Measurements from ENCODE around the gene MYOG. TPM values are rescaled to one million over a fixed set of nuclear protein-coding genes. Genes with fewer than 3 reads are reported as not detected.

The MYOG gene
- polyA plus RNA-seq, 1 donor (not counting 4 experiments of a cell fraction or from before 2014, with no cell fraction given) = not detected

DNA sequence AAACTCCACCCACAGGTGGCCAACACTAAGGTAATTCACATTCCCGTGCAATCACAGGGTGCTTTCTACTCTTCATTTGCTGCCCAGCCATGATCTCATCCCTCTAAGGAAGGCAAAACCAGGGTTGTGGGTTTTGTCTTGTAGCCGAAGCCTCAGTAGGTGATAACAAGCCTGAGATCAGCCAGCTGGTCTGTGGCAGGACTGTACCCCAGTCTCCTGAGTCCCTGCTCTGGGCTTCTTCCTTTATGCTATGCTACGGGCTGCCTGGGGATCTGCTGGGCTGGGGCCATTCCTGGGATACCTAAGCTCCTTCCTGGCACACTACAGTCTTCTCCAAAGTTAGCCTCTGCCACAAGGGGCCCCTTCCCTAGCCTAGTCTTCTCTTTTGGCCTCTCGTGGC is 49.7 kb downstream of the MYOG start:
- no peak overlapping the region for H3K4me3 ChIP-seq (ENCODE audit: control insufficient read depth in 2 of 3, extremely low read depth in 1 of 3, insufficient read depth in 2 of 3, low read depth in 1 of 3, low read length in 3 of 3)
- H4K20me1 ChIP-seq (ENCODE audit: control insufficient read depth, extremely low read depth, insufficient read depth, low read length) = peaks cover 5% of the 10 kb centered on the region
- peaks cover 23% of the 10 kb centered on the region for H3K4me1 ChIP-seq (ENCODE audit: control insufficient read depth, extremely low read depth, insufficient read depth, low read length)
- H3K9me1 ChIP-seq (ENCODE audit: control insufficient read depth, extremely low read depth, insufficient read depth, low read length) = no peaks in the 10 kb centered on the region
- H3K36me3 ChIP-seq (ENCODE audit: control insufficient read depth in 2 of 2, extremely low read depth in 1 of 2, insufficient read depth in 2 of 2, low read length in 2 of 2) = no peaks in the 10 kb centered on the region
- no peaks in the 10 kb centered on the region for H3K79me2 ChIP-seq (ENCODE audit: control insufficient read depth, insufficient read depth, low read length)
- DNase-seq (ENCODE audit: low read depth, low spot score) (no peak), FAIRE-seq (no peak)
- H3K4me2 ChIP-seq (ENCODE audit: control insufficient read depth, extremely low read depth, insufficient read depth, low read depth, low read length) = no peak overlapping the region
- TF ChIP-seq, protein P1, sequence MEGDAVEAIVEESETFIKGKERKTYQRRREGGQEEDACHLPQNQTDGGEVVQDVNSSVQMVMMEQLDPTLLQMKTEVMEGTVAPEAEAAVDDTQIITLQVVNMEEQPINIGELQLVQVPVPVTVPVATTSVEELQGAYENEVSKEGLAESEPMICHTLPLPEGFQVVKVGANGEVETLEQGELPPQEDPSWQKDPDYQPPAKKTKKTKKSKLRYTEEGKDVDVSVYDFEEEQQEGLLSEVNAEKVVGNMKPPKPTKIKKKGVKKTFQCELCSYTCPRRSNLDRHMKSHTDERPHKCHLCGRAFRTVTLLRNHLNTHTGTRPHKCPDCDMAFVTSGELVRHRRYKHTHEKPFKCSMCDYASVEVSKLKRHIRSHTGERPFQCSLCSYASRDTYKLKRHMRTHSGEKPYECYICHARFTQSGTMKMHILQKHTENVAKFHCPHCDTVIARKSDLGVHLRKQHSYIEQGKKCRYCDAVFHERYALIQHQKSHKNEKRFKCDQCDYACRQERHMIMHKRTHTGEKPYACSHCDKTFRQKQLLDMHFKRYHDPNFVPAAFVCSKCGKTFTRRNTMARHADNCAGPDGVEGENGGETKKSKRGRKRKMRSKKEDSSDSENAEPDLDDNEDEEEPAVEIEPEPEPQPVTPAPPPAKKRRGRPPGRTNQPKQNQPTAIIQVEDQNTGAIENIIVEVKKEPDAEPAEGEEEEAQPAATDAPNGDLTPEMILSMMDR (optimal IDR thresholded peaks at IDR 0.05 in 1 of 3, IDR thresholded peaks at IDR 0.05 in 1 of 3, conservative IDR thresholded peaks at IDR 0.05 in 1 of 3; ENCODE audit: extremely low read depth in 1 of 3, insufficient read depth in 2 of 3, low read length in 3 of 3) = no peak
- no peak for TF ChIP-seq EZH2 (IDR thresholded peaks at IDR 0.05; ENCODE audit: low read length)
- dilution Hi-C loops (cut with MboI; ENCODE audit: extremely low pct_ligation_motif_present, low sequenced_read_pairs) = loop anchor here (25.0 kb wide), 1 partner anchor 226 kb away; no protein-coding TSS in a partner anchor
- no peak overlapping the region for H3K9ac ChIP-seq (ENCODE audit: control insufficient read depth, extremely low read depth, insufficient read depth, low read length)
- peaks cover 5% of the 10 kb centered on the region for H3K27me3 ChIP-seq (ENCODE audit: control insufficient read depth, extremely low read depth, insufficient read depth, low read length)
- H3K9me3 ChIP-seq (ENCODE audit: control insufficient read depth, low read depth, low read length) = no peaks in the 10 kb centered on the region
- no peak overlapping the region for H3K27ac ChIP-seq (ENCODE audit: control insufficient read depth, insufficient read depth, low read length)
- H2AFZ ChIP-seq (ENCODE audit: control insufficient read depth, low read length) = no peak overlapping the region

GRCh38 chr1:203035111-203036000 is 50.5 kb downstream of the MYOG start:
- H3K4me2 ChIP-seq (ENCODE audit: control insufficient read depth, extremely low read depth, insufficient read depth, low read depth, low read length) = no peak overlapping the region
- H3K4me1 ChIP-seq (ENCODE audit: control insufficient read depth, extremely low read depth, insufficient read depth, low read length) = peaks cover 23% of the 10 kb centered on the region
- no peak overlapping the region for H2AFZ ChIP-seq (ENCODE audit: control insufficient read depth, low read length)
- no peak overlapping the region for H3K4me3 ChIP-seq (ENCODE audit: control insufficient read depth in 2 of 3, extremely low read depth in 1 of 3, insufficient read depth in 2 of 3, low read depth in 1 of 3, low read length in 3 of 3)
- H3K79me2 ChIP-seq (ENCODE audit: control insufficient read depth, insufficient read depth, low read length) = no peaks in the 10 kb centered on the region
- FAIRE-seq (no peak), DNase-seq (ENCODE audit: low read depth, low spot score) (no peak)
- no peaks in the 10 kb centered on the region for H3K9me1 ChIP-seq (ENCODE audit: control insufficient read depth, extremely low read depth, insufficient read depth, low read length)
- peaks cover 5% of the 10 kb centered on the region for H4K20me1 ChIP-seq (ENCODE audit: control insufficient read depth, extremely low read depth, insufficient read depth, low read length)
- no peaks in the 10 kb centered on the region for H3K9me3 ChIP-seq (ENCODE audit: control insufficient read depth, low read depth, low read length)
- dilution Hi-C loops (cut with MboI; ENCODE audit: extremely low pct_ligation_motif_present, low sequenced_read_pairs) = loop anchor here (25.0 kb wide), 1 partner anchor 227 kb away; no protein-coding TSS in a partner anchor
- TF ChIP-seq, protein P1 (optimal IDR thresholded peaks at IDR 0.05 in 1 of 3, IDR thresholded peaks at IDR 0.05 in 1 of 3, conservative IDR thresholded peaks at IDR 0.05 in 1 of 3; ENCODE audit: extremely low read depth in 1 of 3, insufficient read depth in 2 of 3, low read length in 3 of 3) = no peak
- TF ChIP-seq EZH2 (IDR thresholded peaks at IDR 0.05; ENCODE audit: low read length) = no peak
- H3K27ac ChIP-seq (ENCODE audit: control insufficient read depth, insufficient read depth, low read length) = no peak overlapping the region
- no peaks in the 10 kb centered on the region for H3K36me3 ChIP-seq (ENCODE audit: control insufficient read depth in 2 of 2, extremely low read depth in 1 of 2, insufficient read depth in 2 of 2, low read length in 2 of 2)
- peaks cover 5% of the 10 kb centered on the region for H3K27me3 ChIP-seq (ENCODE audit: control insufficient read depth, extremely low read depth, insufficient read depth, low read length)
- H3K9ac ChIP-seq (ENCODE audit: control insufficient read depth, extremely low read depth, insufficient read depth, low read length) = no peak overlapping the region
